Stimulated activated memory B cell treated with anti-CD40 and anti-IgM and Interleukin-4, amounts not matched to agents 10 μg/mL and 1 μg/mL and 100 μg/mL, for 72 hours (primary cell): ENCODE measurements around the gene RHBDF2.
"Not testable (repeated sequence)": the region's sequence is repeated elsewhere in the genome, so short reads cannot be mapped to it uniquely, and the experiment has no call there.

Source experiments
- ATAC-seq: fragments of 150-1000 bp; cut with Tn5 transposase; 2 replicates; pipeline ENCODE4 v1.10.0; 2021
- H3K27ac Mint-ChIP-seq: one replicate; pipeline ENCODE4 v1.8.0; 2022; ENCODE audit warnings: mild to moderate bottlenecking, mixed read lengths
- H3K27me3 Mint-ChIP-seq: one replicate; pipeline ENCODE4 v1.8.0; 2022; ENCODE audit warnings: mixed read lengths
- H3K36me3 Mint-ChIP-seq: one replicate; pipeline ENCODE4 v1.8.0; 2022; ENCODE audit warnings: mixed read lengths
- H3K4me1 Mint-ChIP-seq: one replicate; pipeline ENCODE4 v1.8.0; 2022; ENCODE audit warnings: mixed read lengths
- H3K4me3 Mint-ChIP-seq: one replicate; pipeline ENCODE4 v1.8.0; 2022; ENCODE audit warnings: mild to moderate bottlenecking, moderate library complexity, mixed read lengths
- H3K9me3 Mint-ChIP-seq: one replicate; pipeline ENCODE4 v1.8.0; 2022; ENCODE audit warnings: mixed read lengths

The RHBDF2 gene

GRCh38 chr17:76532072-76532651 lies 30.9 kb upstream of the RHBDF2 start:
- Mint-ChIP-seq H3K36me3 (no peaks in the 10 kb centered on the region), H3K27ac (peak overlapping the region; percentile 98), H3K4me3 (no peak overlapping the region), H3K27me3 (peaks cover 25% of the 10 kb centered on the region), H3K9me3 (no peaks in the 10 kb centered on the region), H3K4me1 (peaks cover 55% of the 10 kb centered on the region)
- no peak for ATAC-seq

GRCh38 chr17:76531486-76532038 lies 30.3 kb upstream of the RHBDF2 start:
- peaks cover 19% of the 10 kb centered on the region for H3K27me3 Mint-ChIP-seq
- peak overlapping the region; percentile 98 for H3K27ac Mint-ChIP-seq
- H3K36me3 Mint-ChIP-seq: no peaks in the 10 kb centered on the region
- H3K4me3 Mint-ChIP-seq: no peak overlapping the region
- ATAC-seq: no peak
- peaks cover 59% of the 10 kb centered on the region for H3K4me1 Mint-ChIP-seq
- H3K9me3 Mint-ChIP-seq: no peaks in the 10 kb centered on the region

- H3K27me3 Mint-ChIP-seq: peaks cover 13% of the 10 kb centered on the region
- no peaks in the 10 kb centered on the region for H3K9me3 Mint-ChIP-seq
- peak overlapping the region; percentile 98 for H3K27ac Mint-ChIP-seq
- no peak for ATAC-seq
- no peaks in the 10 kb centered on the region for H3K36me3 Mint-ChIP-seq
- no peak overlapping the region for H3K4me3 Mint-ChIP-seq
- H3K4me1 Mint-ChIP-seq: peaks cover 59% of the 10 kb centered on the region
Observed at GRCh38 chr17:76530811-76531485, 29.7 kb upstream of the RHBDF2 start.

DNA sequence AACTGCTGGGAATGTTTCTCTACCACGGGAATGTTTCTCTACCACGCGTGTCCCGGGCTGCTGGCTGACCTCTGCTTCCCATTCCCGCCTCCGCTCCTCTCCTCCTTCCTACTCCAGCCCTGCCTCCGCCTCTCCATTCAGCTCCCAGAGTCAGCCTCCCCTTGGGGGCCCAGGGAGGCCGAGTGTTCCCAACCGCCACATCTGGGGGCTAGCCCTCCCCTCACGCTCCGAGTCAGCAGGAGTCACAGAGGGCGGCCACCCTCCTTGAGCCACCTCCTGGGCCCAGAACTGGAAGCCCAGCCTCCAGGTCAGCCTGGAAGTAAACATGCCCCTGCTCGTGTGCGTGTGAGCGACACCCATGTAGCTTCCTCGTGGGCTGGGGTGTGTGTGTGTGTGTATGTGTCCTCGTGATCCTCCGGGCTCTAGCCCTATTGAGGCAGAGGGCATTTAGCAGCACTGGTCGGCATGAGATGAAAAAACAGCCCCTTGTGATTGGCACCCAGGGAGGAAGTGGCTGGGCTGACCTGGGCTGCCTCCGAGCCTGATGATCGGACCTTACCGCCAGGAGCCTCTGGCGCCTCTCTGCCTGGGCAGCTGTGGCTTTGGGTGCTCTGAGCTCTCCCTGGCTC lies 29.0 kb upstream of the RHBDF2 start:
- Mint-ChIP-seq H3K4me3 (peak overlapping the region; percentile 32), H3K36me3 (no peaks in the 10 kb centered on the region), H3K9me3 (no peaks in the 10 kb centered on the region), H3K4me1 (peaks cover 55% of the 10 kb centered on the region), H3K27me3 (peaks cover 6% of the 10 kb centered on the region), H3K27ac (peak overlapping the region; percentile 98)
- ATAC-seq: no peak

GRCh38 chr17:76529224-76530094 lies 28.2 kb upstream of the RHBDF2 start:
- Mint-ChIP-seq H3K27ac (peak overlapping the region; percentile 98), H3K9me3 (no peaks in the 10 kb centered on the region), H3K36me3 (no peaks in the 10 kb centered on the region), H3K4me3 (peak overlapping the region; percentile 68), H3K4me1 (peaks cover 56% of the 10 kb centered on the region), H3K27me3 (no peaks in the 10 kb centered on the region)
- ATAC-seq: no peak

DNA sequence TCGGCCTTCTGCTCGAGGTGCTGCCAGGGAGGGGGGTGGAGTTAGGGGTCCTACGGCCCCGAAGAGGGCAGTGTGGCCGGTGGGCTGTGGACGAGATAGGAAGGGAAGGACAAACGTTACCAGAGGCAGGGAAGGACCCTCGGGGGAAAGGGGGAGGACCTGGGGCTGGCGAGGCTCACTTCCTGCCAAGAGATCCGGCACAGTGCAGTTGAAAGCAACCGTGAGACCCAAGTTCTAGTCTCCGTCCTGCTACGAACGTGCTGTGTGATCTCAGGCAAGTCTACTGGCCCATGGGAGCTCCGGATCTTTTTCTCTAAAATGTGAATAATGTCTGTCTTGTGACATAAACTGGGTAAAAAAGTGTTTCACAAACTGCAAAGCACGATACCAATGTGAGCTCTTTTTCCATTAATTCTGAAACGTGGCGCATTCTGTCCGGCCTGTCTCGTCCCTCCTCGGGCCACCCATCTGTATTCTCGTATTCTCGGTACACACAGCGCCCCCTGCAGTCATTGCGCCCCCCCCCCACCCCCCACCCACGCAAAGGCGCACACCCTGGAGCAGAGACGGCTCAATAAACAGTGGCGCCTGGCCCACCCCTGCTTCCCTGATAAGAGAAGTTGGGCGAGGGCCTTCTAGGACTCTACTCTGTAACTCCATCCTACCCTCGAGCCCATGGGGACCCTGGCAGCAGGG lies 27.5 kb upstream of the RHBDF2 start:
- H3K36me3 Mint-ChIP-seq: no peaks in the 10 kb centered on the region
- peak overlapping the region; percentile 98 for H3K27ac Mint-ChIP-seq
- ATAC-seq: peak; percentile 38
- H3K4me1 Mint-ChIP-seq: peaks cover 64% of the 10 kb centered on the region
- H3K9me3 Mint-ChIP-seq: no peaks in the 10 kb centered on the region
- peak overlapping the region; percentile 68 for H3K4me3 Mint-ChIP-seq
- H3K27me3 Mint-ChIP-seq: no peaks in the 10 kb centered on the region

DNA sequence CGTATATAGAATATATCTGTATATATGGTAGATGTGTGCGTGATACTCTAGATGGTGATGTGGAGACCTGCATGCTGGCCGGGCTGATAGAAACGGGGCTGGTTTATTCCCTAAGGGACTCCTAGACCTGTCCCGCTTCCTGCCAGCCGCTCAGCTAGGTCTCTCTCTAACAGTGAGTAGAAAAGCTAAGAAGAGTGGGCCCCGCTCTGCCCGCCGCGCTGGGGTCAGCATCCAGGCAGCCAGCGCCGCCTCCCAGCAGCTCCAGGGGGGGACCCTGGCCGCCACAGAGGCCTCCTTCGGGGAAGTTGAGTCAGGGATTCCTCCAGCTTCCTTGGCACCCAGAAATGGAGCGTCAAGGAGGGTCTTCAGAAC lies 26.9 kb upstream of the RHBDF2 start:
- Mint-ChIP-seq H3K27ac (peak overlapping the region; percentile 98), H3K4me1 (peaks cover 69% of the 10 kb centered on the region), H3K9me3 (no peaks in the 10 kb centered on the region), H3K4me3 (peak overlapping the region; percentile 68), H3K27me3 (peaks cover 3% of the 10 kb centered on the region), H3K36me3 (no peaks in the 10 kb centered on the region)
- peak; percentile 79 for ATAC-seq

DNA sequence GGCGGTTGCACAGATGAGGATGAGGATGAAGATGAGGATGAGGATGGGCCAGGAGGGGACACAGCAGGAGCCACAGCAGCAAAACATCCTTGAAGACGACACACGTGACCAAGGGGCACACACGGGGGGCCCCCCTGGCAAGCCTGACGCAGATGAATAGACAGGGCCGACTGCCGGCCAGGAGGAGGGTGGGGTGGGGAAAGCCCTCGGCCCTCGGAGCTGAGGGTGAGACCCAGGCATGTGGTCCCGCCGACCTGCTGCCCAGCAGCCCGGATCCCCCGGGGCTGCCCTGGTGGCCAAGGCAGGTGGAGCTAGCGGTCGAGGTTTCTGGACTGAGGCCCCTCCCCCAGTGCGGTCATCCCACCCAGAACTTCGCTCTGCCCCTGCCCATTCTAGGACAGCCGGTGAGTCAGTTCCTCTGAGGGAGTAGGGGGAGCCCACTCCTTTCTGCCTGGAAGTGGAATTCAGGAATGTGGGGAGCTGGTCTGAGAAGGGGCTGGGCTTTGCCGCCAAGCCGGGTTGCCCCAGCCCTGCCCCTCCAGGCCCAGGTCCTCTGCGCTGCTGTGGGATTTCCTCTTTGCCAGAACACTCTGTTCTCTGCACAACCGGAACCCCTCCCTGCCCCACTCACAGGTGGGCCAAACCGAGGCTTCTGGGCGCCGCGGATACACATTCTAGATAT lies 26.3 kb upstream of the RHBDF2 start:
- H3K4me3 Mint-ChIP-seq: peak overlapping the region; percentile 68
- H3K36me3 Mint-ChIP-seq: no peaks in the 10 kb centered on the region
- peak; percentile 84 for ATAC-seq
- no peaks in the 10 kb centered on the region for H3K9me3 Mint-ChIP-seq
- peaks cover 8% of the 10 kb centered on the region for H3K27me3 Mint-ChIP-seq
- peaks cover 74% of the 10 kb centered on the region for H3K4me1 Mint-ChIP-seq
- peak overlapping the region; percentile 98 for H3K27ac Mint-ChIP-seq

DNA sequence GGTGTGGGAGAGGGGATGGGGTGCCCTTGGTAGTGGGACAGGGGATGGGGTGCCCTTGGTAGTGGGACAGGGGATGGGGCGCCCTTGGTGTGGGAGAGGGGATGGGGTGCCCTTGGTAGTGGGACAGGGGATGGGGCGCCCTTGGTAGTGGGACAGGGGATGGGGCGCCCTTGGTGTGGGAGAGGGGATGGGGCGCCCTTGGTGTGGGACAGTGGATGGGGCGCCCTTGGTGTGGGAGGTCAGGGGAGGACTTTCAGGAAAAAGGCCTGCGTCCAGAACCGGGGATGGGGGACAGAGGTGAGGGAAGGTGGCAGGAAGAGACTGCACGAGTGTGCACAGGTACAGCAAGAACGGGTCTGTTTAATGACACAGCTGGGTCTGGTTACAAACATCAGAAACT lies 25.8 kb upstream of the RHBDF2 start:
- peaks cover 71% of the 10 kb centered on the region for H3K4me1 Mint-ChIP-seq
- not testable (repeated sequence) for ATAC-seq, H3K9me3 Mint-ChIP-seq, H3K36me3 Mint-ChIP-seq
- peaks cover 12% of the 10 kb centered on the region for H3K27me3 Mint-ChIP-seq
- H3K27ac Mint-ChIP-seq: peak overlapping the region; percentile 98
- H3K4me3 Mint-ChIP-seq: peak overlapping the region; percentile 68

DNA sequence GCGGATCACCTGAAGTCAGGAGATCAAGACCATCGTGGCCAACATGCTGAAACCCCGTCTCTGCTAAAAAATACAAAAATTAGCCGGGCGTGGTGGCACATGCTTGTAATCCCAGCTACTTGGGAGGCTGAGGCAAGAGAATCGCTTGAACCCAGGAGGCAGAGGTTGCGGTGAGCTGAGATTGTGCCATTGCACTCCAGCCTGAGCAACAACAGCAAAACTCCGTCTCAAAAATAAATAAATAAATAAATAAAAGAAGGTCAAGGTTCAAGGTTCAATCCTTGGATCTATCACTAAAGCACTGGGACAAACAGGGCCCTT lies 24.2 kb upstream of the RHBDF2 start:
- Mint-ChIP-seq H3K4me1 (peaks cover 62% of the 10 kb centered on the region), H3K27ac (peak overlapping the region; percentile 69), H3K27me3 (peaks cover 27% of the 10 kb centered on the region)
- not testable (repeated sequence) for H3K4me3 Mint-ChIP-seq, ATAC-seq, H3K36me3 Mint-ChIP-seq, H3K9me3 Mint-ChIP-seq

DNA sequence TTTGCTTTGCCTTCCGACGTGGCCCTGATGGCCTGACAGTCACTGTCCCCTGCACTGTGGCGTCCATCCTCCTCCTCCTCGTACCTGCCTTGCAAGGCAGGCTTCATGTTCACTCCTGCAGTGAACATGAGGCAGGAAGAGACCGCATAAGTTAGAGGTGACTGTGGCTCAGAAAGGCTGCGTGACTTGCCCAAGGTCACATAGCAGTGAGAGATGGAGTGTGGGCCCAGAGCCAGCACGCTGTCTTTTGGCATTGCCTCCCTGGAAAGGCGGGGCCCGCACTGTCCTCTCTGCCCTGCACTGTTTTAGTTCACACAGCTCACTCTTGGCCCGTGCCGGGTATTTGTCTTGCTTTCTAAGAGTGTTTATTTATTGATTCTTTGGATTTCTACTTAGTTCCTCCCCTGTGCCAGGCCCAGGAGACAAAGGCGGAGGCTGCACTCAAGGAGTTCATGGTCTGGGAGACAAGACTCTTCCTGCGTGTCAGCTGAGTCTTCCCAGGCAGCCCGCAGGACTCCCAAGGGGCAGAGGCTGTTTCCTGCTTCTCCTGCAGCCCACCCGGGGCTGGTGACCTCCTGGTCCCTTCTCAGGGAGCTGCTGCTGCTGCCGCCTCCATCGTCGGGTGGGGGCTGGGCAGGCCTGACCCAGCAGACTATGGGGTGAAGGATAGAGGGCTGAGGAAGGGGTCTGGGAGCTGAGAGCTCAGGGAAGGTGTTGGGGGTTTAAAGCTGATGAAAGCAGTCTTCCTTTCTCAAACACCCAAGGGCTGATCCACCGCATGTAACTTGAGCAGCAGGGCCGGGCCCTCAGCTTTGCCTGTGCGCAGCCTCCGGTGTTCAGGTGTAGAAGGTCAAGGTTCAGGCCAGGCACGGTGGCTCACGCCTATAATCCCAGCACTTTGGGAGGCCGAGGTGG lies 23.6 kb upstream of the RHBDF2 start:
- H3K27ac Mint-ChIP-seq: peak overlapping the region; percentile 69
- peaks cover 34% of the 10 kb centered on the region for H3K27me3 Mint-ChIP-seq
- H3K9me3 Mint-ChIP-seq: no peaks in the 10 kb centered on the region
- no peak overlapping the region for H3K4me3 Mint-ChIP-seq
- no peaks in the 10 kb centered on the region for H3K36me3 Mint-ChIP-seq
- no peak for ATAC-seq
- peaks cover 56% of the 10 kb centered on the region for H3K4me1 Mint-ChIP-seq

DNA sequence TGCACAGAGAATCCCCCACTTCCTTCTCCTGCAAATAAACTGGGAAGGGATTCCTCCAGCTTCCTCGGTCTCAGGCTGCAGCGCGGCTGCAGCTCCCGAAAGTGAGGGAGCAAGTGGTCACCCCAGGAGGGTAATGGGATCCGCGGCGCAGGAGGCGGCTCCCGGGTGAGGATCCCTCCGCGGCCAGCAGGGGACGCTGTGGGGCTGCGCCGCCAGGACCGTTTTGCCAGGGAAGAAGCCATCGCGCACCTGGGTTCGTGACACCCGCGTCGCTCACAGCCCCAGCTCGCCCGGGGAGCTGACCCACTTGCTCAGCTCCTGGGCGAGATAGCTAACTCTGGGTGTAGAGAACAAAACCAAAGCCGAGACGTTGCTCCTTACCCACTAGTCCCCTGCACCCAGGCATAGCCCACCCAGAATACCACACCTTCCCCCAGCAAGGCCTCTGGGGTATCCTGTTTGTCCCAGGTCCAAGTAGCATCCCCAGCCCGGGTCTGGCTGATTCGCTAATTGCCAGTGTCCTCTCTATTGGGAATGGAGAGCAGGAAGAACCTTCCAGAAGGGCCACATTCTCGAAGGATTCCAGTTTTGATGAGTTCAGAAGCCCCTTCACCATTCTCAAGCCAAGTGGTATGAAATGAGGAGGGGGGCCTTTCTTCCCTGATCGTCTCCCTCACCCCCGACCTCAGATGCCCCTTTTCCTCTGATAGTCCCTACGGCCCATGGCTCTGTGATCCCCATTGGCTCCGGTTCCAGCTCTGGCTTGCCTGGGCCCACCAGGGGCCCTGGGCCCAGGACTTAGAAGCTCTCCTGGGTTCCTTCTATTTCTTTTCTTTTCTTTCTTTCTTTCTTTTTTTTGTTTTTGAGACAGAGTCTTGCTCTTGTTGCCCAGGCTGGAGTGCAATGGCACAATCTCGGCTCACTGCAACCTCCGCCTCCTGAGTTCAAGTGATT lies 22.1 kb upstream of the RHBDF2 start:
- Mint-ChIP-seq H3K27ac (peak overlapping the region; percentile 74), H3K9me3 (no peaks in the 10 kb centered on the region), H3K36me3 (no peaks in the 10 kb centered on the region), H3K4me3 (no peak overlapping the region), H3K27me3 (peaks cover 43% of the 10 kb centered on the region), H3K4me1 (peaks cover 41% of the 10 kb centered on the region)
- ATAC-seq: peak; percentile 67

DNA sequence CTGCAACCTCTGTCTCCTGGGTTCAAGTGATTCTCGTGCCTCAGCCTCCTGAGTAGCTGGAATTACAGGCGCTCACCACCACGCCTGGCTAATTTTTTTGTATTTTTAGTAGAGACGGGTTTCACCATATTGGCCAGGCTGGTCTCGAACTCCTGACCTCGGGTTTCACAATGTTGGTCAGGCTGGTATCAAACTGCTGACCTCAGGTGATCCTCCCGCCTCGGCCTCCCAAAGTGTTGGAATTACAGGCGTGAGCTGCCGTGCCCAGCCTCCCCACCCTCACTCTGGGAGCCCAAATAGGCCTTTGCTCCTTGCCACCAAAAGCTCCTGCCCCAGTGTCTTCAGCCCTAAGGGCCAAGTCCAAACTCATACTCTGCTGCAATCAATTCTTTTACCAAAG lies 20.5 kb upstream of the RHBDF2 start:
- not testable (repeated sequence) for ATAC-seq, H3K27ac Mint-ChIP-seq, H3K9me3 Mint-ChIP-seq, H3K4me3 Mint-ChIP-seq, H3K36me3 Mint-ChIP-seq
- Mint-ChIP-seq H3K27me3 (peaks cover 43% of the 10 kb centered on the region), H3K4me1 (peaks cover 27% of the 10 kb centered on the region)
